Panc1 (cell line): Measurements from ENCODE around the gene C10orf143. TPM values are rescaled to one million over a fixed set of nuclear protein-coding genes. Genes with fewer than 3 reads are reported as not detected.

Experiments
- ATAC-seq: fragments of 200-7000 bp; cut with Tn5 transposase; 2 replicates; pipeline ENCODE4 v1.9.1; 2020; ENCODE audit warnings: mild to moderate bottlenecking, moderate library complexity
- BruUV-seq: library from RNA; stranded (reverse); fragments of 400-500 nt; replicated peaks from 2 replicates; lab custom pipeline; 2021; lab: Mats Ljungman, UMichigan
- CTCF ChIA-PET: fragments of 300-600 bp; sonication (Branson Sonifier 250); formaldehyde crosslinking; loops from one replicate; lab custom pipeline; 2022; ENCODE audit warnings: antibody characterized with exemption; lab: Charles Lee
- POLR2A ChIA-PET: fragments of 300-600 bp; sonication (Branson Sonifier 250); formaldehyde crosslinking; loops from one replicate; lab custom pipeline; 2022; ENCODE audit warnings: antibody characterized with exemption; lab: Charles Lee
- DNase-seq: peaks from one replicate; pipeline ENCODE4 v3.0.0-alpha.2; 2010; ENCODE audit warnings: low read depth, low spot score
- H3K27ac ChIP-seq: 2 replicates; pipeline ENCODE4 v1.5.1; 2011; ENCODE audit warnings: mild to moderate bottlenecking, low read length, inconsistent platforms
- H3K27me3 ChIP-seq: fragments of 200-500 bp; sonication (Bioruptor generic); 2 replicates; pipeline ENCODE4 v1.6.0; 2014; ENCODE audit warnings: low read length, inconsistent platforms; ENCODE audit not compliant: control insufficient read depth, insufficient read depth
- H3K36me3 ChIP-seq: fragments of 200-500 bp; sonication (Bioruptor generic); 2 replicates; pipeline ENCODE4 v1.5.1; 2014; ENCODE audit warnings: inconsistent platforms, mild to moderate bottlenecking, low read length, moderate library complexity; ENCODE audit not compliant: control insufficient read depth, insufficient read depth
- H3K4me1 ChIP-seq: 2 replicates; pipeline ENCODE4 v1.5.1; 2011; ENCODE audit warnings: inconsistent platforms, mild to moderate bottlenecking, low read length, moderate library complexity; ENCODE audit not compliant: control insufficient read depth, insufficient read depth
- H3K4me3 ChIP-seq, 2 experiments: 2 replicates each; pipeline ENCODE4 v1.5.1; 2011 to 2012; ENCODE audit warnings: low read depth in 2 of 2, low read length in 2 of 2, mild to moderate bottlenecking in 2 of 2, inconsistent platforms in 1 of 2, moderate library complexity in 1 of 2
- H3K9me3 ChIP-seq: fragments of 200-500 bp; sonication (Bioruptor generic); 2 replicates; pipeline ENCODE4 v1.5.1; 2014; ENCODE audit warnings: low read depth, mild to moderate bottlenecking, inconsistent platforms, low read length, moderate library complexity; ENCODE audit not compliant: control insufficient read depth, insufficient read depth
- POLR2AphosphoS5 ChIP-seq: IDR thresholded peaks from 2 replicates; pipeline ENCODE4 v1.6.1; 2012; ENCODE audit warnings: mild to moderate bottlenecking, low read depth, low read length, moderate library complexity
- SIN3A ChIP-seq: IDR thresholded peaks from 2 replicates; pipeline ENCODE4 v1.6.1; 2012; ENCODE audit warnings: low read depth, mild to moderate bottlenecking, low read length, moderate library complexity, borderline replicate concordance; ENCODE audit not compliant: insufficient read depth
- TCF7L2 ChIP-seq: IDR thresholded peaks from 2 replicates; pipeline ENCODE4 v1.6.1; 2011; ENCODE audit warnings: mild to moderate bottlenecking, low read depth, low read length, inconsistent platforms
- in situ Hi-C: cut with HindIII; loops from 2 replicates; pipeline ENCODE4 v1.10.0; 2016; ENCODE audit warnings: low sequenced_read_pairs, low pct_unique_long_range_greater_than_20kb
- intact Hi-C: fragments of 100-400 bp; cut with micrococcal nuclease; formaldehyde crosslinking; loops from one replicate; pipeline ENCODE4 v1.10.0; 2022; ENCODE audit not compliant: unreplicated experiment
- total RNA-seq: library from RNA; stranded (reverse); gene quantifications from one replicate; pipeline ENCODE4 v1.2.1, GENCODE V29; 2021; ENCODE audit not compliant: unreplicated experiment
- TF ChIP-seq, protein P1 (sequence below), 2 experiments: IDR thresholded peaks; 2 replicates each; pipeline ENCODE4 v1.6.1; 2011 to 2012; ENCODE audit warnings: low read depth in 2 of 2, control low read depth in 1 of 2, low read length in 1 of 2, mild to moderate bottlenecking in 1 of 2, moderate library complexity in 1 of 2; ENCODE audit not compliant: insufficient read depth in 1 of 2
- TF ChIP-seq, protein P2 (sequence below): fragments of 450-650 bp; IDR thresholded peaks from 2 replicates; pipeline ENCODE4 v1.5.1; 2017; ENCODE audit warnings: mild to moderate bottlenecking

C10orf143 gene
- total RNA-seq, 1 experiment from 2014 or later = 1.0 TPM

DNA sequence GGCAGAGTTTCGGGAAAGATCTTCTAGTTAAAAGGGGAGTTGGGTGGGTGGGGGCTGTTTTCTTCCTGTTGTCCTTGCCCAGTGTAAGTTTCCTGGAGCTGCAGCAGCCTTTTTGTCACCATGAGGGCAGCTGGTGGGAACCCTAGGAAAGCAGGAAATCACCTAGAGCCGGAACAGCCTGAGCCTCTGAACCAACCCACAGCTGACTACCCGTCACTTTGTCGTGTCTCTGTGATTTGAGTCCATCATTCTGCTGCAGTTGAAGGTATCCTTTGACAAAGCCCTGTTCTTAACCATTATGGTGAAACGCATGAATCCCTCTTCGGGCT lies 1.2 kb upstream of the C10orf143 start:
- intact Hi-C loops = loop anchor here (2.0 kb wide), 1 partner anchor 25 kb away; the partner anchor contains the start of gene GLRX3
- CTCF ChIA-PET = no interaction called here
- ATAC-seq (no peak), DNase-seq (no peak)
- Histone ChIP-seq H3K4me1 (peaks cover 9% of the 10 kb centered on the region), H3K27me3 (no peaks in the 10 kb centered on the region), H3K27ac (peak overlapping the region; percentile 99), H3K4me3 (peak overlapping the region; percentile 77 to 91), H3K36me3 (no peaks in the 10 kb centered on the region), H3K9me3 (no peaks in the 10 kb centered on the region)
- TF ChIP-seq, protein P1, sequence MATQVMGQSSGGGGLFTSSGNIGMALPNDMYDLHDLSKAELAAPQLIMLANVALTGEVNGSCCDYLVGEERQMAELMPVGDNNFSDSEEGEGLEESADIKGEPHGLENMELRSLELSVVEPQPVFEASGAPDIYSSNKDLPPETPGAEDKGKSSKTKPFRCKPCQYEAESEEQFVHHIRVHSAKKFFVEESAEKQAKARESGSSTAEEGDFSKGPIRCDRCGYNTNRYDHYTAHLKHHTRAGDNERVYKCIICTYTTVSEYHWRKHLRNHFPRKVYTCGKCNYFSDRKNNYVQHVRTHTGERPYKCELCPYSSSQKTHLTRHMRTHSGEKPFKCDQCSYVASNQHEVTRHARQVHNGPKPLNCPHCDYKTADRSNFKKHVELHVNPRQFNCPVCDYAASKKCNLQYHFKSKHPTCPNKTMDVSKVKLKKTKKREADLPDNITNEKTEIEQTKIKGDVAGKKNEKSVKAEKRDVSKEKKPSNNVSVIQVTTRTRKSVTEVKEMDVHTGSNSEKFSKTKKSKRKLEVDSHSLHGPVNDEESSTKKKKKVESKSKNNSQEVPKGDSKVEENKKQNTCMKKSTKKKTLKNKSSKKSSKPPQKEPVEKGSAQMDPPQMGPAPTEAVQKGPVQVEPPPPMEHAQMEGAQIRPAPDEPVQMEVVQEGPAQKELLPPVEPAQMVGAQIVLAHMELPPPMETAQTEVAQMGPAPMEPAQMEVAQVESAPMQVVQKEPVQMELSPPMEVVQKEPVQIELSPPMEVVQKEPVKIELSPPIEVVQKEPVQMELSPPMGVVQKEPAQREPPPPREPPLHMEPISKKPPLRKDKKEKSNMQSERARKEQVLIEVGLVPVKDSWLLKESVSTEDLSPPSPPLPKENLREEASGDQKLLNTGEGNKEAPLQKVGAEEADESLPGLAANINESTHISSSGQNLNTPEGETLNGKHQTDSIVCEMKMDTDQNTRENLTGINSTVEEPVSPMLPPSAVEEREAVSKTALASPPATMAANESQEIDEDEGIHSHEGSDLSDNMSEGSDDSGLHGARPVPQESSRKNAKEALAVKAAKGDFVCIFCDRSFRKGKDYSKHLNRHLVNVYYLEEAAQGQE (IDR thresholded peaks at IDR 0.05; ENCODE audit: insufficient read depth in 1 of 2, low read depth in 2 of 2, low read length in 1 of 2) = no peak
- TF ChIP-seq, protein P2, sequence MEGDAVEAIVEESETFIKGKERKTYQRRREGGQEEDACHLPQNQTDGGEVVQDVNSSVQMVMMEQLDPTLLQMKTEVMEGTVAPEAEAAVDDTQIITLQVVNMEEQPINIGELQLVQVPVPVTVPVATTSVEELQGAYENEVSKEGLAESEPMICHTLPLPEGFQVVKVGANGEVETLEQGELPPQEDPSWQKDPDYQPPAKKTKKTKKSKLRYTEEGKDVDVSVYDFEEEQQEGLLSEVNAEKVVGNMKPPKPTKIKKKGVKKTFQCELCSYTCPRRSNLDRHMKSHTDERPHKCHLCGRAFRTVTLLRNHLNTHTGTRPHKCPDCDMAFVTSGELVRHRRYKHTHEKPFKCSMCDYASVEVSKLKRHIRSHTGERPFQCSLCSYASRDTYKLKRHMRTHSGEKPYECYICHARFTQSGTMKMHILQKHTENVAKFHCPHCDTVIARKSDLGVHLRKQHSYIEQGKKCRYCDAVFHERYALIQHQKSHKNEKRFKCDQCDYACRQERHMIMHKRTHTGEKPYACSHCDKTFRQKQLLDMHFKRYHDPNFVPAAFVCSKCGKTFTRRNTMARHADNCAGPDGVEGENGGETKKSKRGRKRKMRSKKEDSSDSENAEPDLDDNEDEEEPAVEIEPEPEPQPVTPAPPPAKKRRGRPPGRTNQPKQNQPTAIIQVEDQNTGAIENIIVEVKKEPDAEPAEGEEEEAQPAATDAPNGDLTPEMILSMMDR = no peak
- no peak for TF ChIP-seq TCF7L2
- TF ChIP-seq SIN3A = no peak
- TF ChIP-seq POLR2AphosphoS5 = no peak
- POLR2A ChIA-PET = no interaction called here
- in situ Hi-C loops = no loop called here
- BruUV-seq = no TSS peak

DNA sequence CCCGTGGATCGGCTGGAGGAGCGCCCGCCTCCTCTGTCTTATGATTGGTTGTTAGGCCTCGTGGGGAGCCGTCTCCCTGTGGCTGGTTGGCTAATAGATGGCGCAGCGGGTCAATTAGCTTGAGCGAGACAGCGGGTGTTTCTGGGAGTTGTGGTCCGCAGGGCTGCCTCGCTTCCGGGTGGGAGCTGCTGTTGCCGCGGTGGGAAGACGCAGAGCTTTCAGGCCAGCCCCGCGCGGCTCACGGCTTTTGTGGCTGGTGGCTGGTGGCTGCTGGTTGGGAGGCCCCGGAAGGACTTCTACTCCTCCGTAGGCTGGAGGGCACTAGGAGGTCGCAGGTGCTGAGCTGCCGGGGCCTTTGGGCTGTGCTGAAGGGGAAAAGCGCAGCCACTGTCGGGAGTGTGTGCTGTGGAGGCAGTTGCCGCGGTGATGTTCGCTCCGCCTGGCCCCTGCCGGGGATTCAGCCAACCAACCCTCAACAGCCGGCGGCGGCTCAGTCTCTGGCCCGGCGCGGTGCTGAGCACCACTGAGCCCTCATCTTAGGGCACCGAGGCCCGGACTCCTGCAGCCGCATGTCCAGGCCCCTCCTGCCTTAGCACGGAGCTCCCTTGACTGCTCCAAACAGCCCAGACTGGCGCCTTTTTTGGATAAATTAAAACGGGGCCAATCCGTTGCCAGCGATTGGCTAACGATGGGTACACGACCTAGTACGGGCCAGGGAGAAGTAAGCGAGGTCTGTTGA lies 652 bp upstream of the C10orf143 start:
- H3K36me3 ChIP-seq = no peaks in the 10 kb centered on the region
- peaks cover 9% of the 10 kb centered on the region for H3K4me1 ChIP-seq
- peak overlapping the region; percentile 77 to 91 for H3K4me3 ChIP-seq
- TF ChIP-seq SIN3A (peak; percentile 21; the same call in 1 of the 2 replicates), TCF7L2 (0 out of 2 replicates have a peak, but pooled peaks have one; percentile 26), POLR2AphosphoS5 (no peak; the same call in 1 of the 2 replicates)
- TSS peak; percentile 87 for BruUV-seq
- in situ Hi-C loops (no loop called here), intact Hi-C loops (loop anchor here (2.0 kb wide), 1 partner anchor 26 kb away; the partner anchor contains the start of gene GLRX3)
- ChIA-PET CTCF (interaction anchor here (0.6 to 1.0 kb wide), 3 partner anchors 16 to 109 kb away, joined by 4 to 8 read pairs (median 4); no protein-coding TSS in a partner anchor), POLR2A (interaction anchor here (1.3 kb wide), 1 partner anchor 17 kb away, joined by 6 read pairs; no protein-coding TSS in a partner anchor)
- H3K9me3 ChIP-seq = no peaks in the 10 kb centered on the region
- DNase-seq (no peak), ATAC-seq (peak; percentile 94)
- H3K27me3 ChIP-seq = no peaks in the 10 kb centered on the region
- peak overlapping the region; percentile 99 for H3K27ac ChIP-seq
